ENCODE results near the gene TPM4. TPM values are rescaled to one million over a fixed set of nuclear protein-coding genes. Genes with fewer than 3 reads are reported as not detected.

Gene TPM4
- total and polyA plus RNA-seq, 8 donors: 167 to 609 (median 351) TPM

DNA sequence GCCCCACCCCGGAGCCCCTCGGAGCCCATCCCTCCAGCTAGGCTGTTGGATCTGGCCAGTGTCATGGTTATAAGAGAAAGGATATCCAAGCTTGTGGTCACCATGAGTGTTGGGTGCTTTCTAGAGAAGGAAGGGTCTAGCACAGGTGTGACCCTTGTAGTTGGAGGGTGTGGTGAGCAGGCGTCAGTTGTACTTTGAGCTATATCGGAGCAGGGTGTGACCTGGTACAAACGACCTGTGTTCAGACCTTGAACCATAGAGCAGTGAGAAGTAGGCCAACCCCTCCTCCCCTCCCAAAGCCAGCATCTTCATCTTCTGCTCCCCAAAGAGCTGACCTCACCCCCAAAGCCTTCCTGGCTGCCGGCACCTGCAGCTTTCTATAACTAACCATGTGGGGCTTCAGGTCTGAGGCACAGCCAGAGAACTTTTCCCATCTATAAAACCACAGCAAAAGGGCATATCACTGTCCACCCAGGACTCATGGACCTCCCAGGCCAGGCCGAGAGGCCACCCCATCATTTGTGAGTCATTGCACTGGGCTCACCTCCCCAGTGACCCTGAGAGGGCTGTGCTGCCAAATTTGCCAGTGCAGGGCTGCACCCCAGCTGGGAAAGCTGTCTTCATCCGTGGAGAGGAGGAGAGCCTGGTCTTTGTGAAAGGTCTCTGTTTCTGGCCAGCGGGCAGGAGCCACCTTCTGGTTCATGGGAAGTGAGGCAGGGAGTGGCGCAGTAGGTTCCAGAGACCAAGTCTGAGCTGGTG lies 49.6 kb downstream of the TPM4 start:
- intact Hi-C loops (cut with DNase I; ENCODE audit: low total_unique reads): no loop called here
- Histone ChIP-seq H3K4me1 (peaks cover 0 to 5% (median 2%) of the 10 kb centered on the region in 4 donors), H3K27me3 (no peaks in the 10 kb centered on the region), H3K4me3 (no peak overlapping the region), H3K36me3 (peaks cover 86 to 100% (median 100%) of the 10 kb centered on the region in 4 donors), H3K27ac (peak overlapping the region in 3 of 5 donors; percentile 11 to 43 (median 38)), H3K9me3 (no peaks in the 10 kb centered on the region)
- peak in 1 of 2 donors; percentile 51 for DNase-seq
- TF ChIP-seq POLR2AphosphoS5 (IDR thresholded peaks at IDR 0.05) (no peak), EP300 (IDR thresholded peaks at IDR 0.05) (no peak), POLR2A (IDR thresholded peaks at IDR 0.05) (no peak)
- TF ChIP-seq, protein P1, sequence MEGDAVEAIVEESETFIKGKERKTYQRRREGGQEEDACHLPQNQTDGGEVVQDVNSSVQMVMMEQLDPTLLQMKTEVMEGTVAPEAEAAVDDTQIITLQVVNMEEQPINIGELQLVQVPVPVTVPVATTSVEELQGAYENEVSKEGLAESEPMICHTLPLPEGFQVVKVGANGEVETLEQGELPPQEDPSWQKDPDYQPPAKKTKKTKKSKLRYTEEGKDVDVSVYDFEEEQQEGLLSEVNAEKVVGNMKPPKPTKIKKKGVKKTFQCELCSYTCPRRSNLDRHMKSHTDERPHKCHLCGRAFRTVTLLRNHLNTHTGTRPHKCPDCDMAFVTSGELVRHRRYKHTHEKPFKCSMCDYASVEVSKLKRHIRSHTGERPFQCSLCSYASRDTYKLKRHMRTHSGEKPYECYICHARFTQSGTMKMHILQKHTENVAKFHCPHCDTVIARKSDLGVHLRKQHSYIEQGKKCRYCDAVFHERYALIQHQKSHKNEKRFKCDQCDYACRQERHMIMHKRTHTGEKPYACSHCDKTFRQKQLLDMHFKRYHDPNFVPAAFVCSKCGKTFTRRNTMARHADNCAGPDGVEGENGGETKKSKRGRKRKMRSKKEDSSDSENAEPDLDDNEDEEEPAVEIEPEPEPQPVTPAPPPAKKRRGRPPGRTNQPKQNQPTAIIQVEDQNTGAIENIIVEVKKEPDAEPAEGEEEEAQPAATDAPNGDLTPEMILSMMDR (IDR thresholded peaks at IDR 0.05): no peak
- 63 to 76% (median 75%) methylated on average over 8 to 10 of the region's 10 CpGs for WGBS, 5 donors

DNA sequence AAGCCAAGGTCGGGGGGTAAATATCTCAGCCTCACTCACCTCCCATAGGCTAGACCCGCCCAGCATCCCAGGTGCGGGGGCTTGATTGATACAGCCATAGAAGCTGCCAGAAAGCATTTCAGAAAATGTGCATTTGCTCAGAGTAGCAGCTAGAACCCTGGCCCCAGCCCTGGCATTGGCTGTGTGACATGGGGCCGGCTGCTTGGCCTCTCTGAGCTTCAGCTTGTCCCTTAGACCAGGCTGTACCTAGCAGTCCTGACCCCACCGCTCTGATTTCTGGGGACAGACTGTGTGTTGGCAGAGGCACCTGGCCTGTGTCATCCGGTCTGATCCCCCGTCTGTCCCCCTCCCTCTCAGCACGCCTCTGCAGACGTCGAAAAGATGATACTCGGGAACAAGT lies 50.8 kb downstream of the TPM4 start:
- Histone ChIP-seq H3K36me3 (peaks cover 83 to 100% (median 100%) of the 10 kb centered on the region in 4 donors), H3K27ac (no peak overlapping the region)
- intact Hi-C loops (cut with DNase I; ENCODE audit: low total_unique reads): no loop called here

DNA sequence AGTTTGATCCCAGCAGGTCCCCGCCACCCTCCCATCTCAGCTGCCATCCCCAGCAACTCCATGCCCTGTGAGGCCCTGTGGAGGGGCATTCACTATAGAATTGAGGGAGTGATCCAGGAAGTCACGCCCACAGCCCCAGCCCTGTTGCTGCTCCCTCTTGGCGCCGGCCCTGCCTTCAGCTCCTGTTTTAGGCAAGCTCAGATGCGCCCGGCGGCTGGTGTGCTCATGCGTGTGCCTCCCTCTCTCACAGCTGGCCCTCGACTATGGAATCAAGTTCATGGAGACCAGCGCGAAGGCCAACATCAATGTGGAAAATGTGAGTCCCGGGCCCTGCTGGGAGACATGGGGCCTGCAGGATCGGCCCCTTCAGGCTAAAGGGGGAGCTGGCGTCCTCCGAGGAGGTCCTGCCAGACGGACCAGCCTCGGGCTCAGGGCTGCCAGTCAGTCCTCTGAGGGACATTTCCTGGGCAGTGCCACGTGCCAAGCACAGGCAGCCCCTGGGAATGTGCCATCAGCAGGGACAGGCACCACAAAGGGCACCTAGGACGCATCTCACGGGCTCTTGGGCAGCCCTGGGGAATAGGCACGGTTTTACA lies 51.6 kb downstream of the TPM4 start:
- intact Hi-C loops (cut with DNase I; ENCODE audit: low total_unique reads): no loop called here
- Histone ChIP-seq H3K36me3 (peaks cover 83 to 100% (median 100%) of the 10 kb centered on the region in 4 donors), H3K27me3 (no peaks in the 10 kb centered on the region), H3K4me1 (peaks cover 0 to 5% (median 2%) of the 10 kb centered on the region in 4 donors), H3K4me3 (no peak overlapping the region), H3K27ac (no peak overlapping the region), H3K9me3 (no peaks in the 10 kb centered on the region)
- 87 to 100% (median 92%) methylated on average over 10 to 21 of the region's 21 CpGs for WGBS, 5 donors
- no peak for TF ChIP-seq POLR2A (IDR thresholded peaks at IDR 0.05)
- TF ChIP-seq EP300 (IDR thresholded peaks at IDR 0.05): no peak
- TF ChIP-seq, protein P1 (IDR thresholded peaks at IDR 0.05): no peak
- no peak for TF ChIP-seq POLR2AphosphoS5 (IDR thresholded peaks at IDR 0.05)
- DNase-seq: no peak

More for the DNA sequence above, 50.8 kb downstream of the TPM4 start:
- TF ChIP-seq, protein P1 (IDR thresholded peaks at IDR 0.05): no peak
- TF ChIP-seq POLR2AphosphoS5 (IDR thresholded peaks at IDR 0.05) (no peak), POLR2A (IDR thresholded peaks at IDR 0.05) (no peak), EP300 (IDR thresholded peaks at IDR 0.05) (no peak)
- Histone ChIP-seq H3K9me3 (no peaks in the 10 kb centered on the region), H3K4me3 (no peak overlapping the region), H3K27me3 (no peaks in the 10 kb centered on the region), H3K4me1 (peaks cover 0 to 5% (median 2%) of the 10 kb centered on the region in 4 donors)
- WGBS, 5 donors: 84 to 93% (median 92%) methylated on average over 9 to 11 of the region's 11 CpGs
- DNase-seq: no peak

DNA sequence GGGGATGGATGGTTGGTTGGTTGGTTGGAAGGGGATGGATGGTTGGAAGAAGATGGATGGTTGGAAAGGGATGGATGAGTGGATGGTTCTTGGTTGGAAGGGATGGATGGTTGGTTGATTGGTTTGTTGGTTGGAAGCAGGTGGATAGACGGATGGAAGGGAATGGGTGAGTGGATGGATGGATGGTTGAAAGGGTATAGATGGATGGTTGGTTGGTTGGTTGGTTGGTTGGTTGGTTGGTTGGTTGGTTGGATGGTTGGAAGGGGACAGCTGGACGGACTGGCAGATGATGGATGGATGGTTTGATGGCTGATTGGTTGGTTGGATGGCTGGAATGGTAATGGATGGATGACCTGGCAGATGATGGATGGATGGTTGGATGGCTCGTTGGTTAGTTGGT lies 55.4 kb downstream of the TPM4 start:
- no peak overlapping the region for H3K27ac ChIP-seq
- H3K4me3 ChIP-seq: no peak overlapping the region
- H3K27me3 ChIP-seq: no peaks in the 10 kb centered on the region
- H3K36me3 ChIP-seq: peaks cover 60 to 82% (median 80%) of the 10 kb centered on the region in 4 donors
- intact Hi-C loops (cut with DNase I; ENCODE audit: low total_unique reads): no loop called here
- DNase-seq: no peak
- H3K9me3 ChIP-seq: no peaks in the 10 kb centered on the region
- WGBS, 5 donors: 94 to 100% (median 100%) methylated on average over 3 of the region's 3 CpGs
- H3K4me1 ChIP-seq: peaks cover 0 to 8% (median 7%) of the 10 kb centered on the region in 4 donors
- TF ChIP-seq POLR2A (IDR thresholded peaks at IDR 0.05) (no peak), POLR2AphosphoS5 (IDR thresholded peaks at IDR 0.05) (no peak), EP300 (IDR thresholded peaks at IDR 0.05) (no peak)
